ENCODE results near the gene ING3.

Gene ING3

DNA sequence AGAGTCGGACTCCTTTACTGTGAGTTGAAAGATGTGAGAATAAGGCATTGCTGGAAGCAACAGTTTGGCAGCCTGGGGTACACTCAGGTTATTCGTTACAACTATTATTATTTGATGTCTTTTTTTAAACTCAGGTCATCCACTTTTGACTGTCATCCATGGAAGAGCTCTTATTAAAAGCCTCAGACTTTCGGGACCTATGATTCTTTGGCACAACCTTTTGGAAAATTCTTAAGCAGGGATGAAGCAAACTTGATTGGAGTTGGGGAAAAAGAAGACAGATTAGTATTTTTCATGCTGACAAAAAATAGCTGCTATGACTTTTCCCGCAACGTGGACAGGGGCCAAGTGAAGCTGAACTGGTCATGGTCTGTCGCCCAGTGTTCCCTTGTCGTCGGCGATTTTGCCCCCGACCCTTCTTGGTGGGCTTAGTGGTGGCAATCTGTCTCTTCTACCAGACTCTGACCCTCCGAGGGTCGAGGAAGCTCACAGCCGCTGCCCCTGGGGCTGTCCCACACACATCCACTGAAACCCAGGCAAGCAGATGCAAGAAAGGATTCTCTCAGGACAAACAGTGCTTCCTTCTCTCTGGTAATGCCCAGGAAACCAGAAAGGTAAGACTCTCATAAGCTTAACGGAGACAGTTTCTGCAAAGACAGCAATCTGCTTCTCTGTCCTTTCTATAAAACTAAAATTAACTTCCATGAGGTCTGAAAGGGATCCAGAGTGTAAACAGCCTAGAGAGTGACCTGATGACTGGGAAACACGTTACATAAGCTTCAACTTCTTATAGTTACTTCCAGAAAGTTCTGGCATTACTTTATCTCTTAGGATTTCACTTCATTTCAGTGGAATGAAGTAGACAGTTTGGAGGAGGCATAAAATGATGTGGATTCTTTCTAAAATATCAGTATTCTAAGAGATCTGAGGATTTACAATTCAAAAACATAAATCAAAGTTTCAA is 39.0 kb downstream of the ING3 start:
- H3K4me3 ChIP-seq (ENCODE audit: low read length), result no peak overlapping the region
- no peak for TF ChIP-seq ZNF274 (IDR thresholded peaks at IDR 0.05; ENCODE audit: low read depth, low read length)

DNA sequence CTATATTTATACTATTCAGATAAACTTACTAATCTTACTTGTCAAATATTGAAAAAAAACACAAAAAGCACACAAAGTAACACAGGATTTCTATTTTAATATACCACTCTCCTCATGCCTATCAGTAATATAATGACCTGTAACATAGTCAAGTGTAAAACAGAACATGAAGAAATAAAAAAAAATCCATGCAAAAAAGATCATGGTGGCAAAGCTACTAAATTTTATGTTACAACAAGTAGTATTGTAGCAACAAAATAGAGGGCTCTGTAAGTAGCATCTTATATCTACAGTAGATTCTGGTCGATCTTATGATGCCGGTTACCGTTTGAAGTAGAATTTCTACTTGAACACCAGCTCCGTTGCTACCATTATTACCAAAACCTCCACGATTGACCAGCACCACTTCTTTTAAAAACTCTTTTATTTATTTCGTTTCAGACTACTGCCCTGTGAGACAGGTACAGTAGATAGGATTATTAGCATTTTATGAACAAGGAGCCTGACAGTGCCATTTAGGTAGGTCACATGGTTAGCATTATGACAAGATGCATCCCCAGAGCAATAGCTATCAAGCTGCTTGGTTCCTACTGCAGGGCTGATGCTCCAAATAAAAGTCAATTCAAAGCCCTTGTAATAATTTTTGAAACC is 40.0 kb downstream of the ING3 start:
- no peak overlapping the region for H3K4me3 ChIP-seq (ENCODE audit: low read length)
- no peak for TF ChIP-seq ZNF274 (IDR thresholded peaks at IDR 0.05; ENCODE audit: low read depth, low read length)

DNA sequence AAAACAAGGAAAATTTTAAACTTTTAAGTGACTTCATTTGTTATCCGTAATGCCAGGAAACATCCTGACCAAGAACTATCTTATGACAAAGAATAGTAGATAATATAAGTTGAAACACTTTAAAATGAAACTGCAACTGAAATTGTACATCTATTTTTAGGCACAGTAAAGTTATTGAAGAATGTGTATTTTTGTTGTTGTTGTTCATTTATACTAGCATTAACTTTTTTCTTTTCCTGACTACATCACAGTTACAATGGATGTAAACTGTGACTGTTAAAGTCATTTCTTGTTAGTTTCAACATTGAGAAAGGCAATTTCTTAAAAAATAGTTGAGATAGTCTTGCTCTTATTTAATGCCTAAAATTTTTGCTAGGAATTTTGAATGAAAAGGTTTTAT is 40.6 kb downstream of the ING3 start:
- H3K4me3 ChIP-seq (ENCODE audit: low read length), result no peak overlapping the region
- TF ChIP-seq ZNF274 (IDR thresholded peaks at IDR 0.05; ENCODE audit: low read depth, low read length), result no peak

DNA sequence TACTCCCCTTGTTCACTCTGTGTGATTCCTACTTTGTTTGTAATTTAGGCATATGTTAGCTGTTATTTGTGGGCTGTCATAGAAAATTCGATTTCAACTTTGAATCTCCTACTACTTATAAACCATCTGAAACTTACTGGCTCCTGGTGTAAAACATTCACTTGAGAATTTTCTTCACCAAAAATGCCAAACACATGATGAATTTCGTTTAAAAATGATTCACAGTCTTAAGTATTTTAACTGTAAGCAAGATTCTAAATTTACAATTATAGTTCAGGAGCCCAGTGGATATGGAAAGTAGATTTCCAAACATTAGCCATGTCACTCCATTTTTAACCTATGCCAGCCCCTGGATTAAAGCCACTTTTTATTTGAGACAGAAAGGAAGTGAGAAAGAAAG is 41.0 kb downstream of the ING3 start:
- no peak for TF ChIP-seq ZNF274 (IDR thresholded peaks at IDR 0.05; ENCODE audit: low read depth, low read length)
- no peak overlapping the region for H3K4me3 ChIP-seq (ENCODE audit: low read length)

DNA sequence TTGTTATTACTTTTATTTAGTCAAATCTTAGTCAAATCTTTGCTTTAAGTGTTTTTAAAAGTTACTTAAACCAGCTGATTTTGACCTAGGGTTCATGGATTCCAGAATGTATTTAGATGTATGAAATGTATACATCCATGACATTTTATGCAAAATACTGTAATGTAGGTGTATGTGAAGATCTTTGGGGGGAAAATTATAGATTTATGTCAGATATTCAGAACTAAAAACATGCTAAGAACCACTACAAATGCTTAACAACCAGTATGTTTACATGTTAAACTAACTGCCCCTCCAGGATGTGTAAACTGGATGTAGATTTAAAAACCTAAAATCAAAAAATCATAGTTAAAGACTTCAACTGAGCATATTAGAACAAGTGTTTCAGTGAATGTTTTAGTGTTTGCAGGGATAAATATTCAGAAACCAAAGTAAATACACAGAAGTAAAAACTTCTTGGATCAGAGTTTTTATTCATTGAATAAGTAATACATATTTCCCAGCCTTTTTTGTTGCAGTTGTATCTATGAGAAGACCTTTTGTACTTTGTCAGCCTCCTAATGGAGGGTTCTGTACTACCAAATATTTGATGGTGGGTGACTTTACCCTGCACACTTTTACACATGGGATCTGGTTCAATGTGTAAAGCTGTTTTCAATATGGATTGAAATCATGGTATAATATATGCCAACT is 41.8 kb downstream of the ING3 start:
- H3K4me3 ChIP-seq (ENCODE audit: low read length), result no peak overlapping the region
- no peak for TF ChIP-seq ZNF274 (IDR thresholded peaks at IDR 0.05; ENCODE audit: low read depth, low read length)

DNA sequence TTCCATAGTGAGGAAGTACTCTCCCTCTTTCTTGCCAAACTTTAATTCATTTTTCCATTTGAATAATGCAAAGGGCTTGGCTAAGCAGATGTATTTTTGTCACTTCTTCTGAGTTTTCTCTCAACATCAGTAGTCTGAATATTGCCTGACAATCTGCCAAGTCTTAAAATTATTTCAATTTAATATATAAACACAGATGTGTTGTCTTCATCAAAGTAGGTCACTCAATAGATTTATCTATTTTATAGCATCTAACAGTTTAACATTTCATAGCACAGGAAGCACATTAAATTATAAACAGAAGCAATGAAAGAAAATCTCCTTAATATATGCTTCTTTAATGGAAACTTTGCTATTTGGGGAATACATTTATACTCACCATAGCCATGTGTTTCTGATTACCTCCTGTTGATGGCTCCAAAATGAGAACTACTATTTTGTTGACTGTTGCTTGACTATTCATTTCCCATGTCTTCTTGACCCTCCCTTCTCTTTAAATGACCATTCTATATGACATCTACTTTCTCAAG is 42.5 kb downstream of the ING3 start:
- TF ChIP-seq ZNF274 (IDR thresholded peaks at IDR 0.05; ENCODE audit: low read depth, low read length), result no peak
- no peak overlapping the region for H3K4me3 ChIP-seq (ENCODE audit: low read length)

DNA sequence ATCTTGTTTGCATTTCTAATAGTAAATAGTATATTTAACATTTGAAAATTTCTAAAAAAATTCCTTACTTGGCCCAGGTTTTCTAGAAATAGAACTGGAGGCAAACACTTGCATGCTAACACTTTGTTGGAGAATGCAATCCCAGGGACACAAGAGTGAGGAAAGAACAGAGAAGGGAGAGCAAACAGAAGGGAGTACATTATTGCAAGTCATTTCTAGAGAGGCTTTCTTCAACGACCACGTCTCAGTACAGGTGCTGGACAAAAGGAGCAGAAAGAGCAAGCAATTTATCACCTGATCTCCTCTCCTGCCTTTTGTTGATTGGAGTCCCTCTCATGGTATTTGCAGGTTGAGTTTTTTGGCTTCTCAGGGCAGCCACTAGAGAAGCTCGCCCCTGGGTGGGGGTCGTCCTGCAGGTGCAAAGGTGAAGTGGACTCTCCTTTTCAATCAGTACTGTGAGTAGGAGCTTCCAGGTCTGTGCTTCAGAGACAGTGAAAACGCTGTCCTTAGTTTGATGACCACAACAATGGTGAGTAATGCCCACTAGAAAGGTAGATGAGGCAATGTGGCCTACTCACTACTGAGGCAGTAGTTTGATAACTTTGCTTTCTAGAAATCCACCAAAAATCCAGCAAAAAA is 43.1 kb downstream of the ING3 start:
- no peak overlapping the region for H3K4me3 ChIP-seq (ENCODE audit: low read length)
- TF ChIP-seq ZNF274 (IDR thresholded peaks at IDR 0.05; ENCODE audit: low read depth, low read length), result no peak

DNA sequence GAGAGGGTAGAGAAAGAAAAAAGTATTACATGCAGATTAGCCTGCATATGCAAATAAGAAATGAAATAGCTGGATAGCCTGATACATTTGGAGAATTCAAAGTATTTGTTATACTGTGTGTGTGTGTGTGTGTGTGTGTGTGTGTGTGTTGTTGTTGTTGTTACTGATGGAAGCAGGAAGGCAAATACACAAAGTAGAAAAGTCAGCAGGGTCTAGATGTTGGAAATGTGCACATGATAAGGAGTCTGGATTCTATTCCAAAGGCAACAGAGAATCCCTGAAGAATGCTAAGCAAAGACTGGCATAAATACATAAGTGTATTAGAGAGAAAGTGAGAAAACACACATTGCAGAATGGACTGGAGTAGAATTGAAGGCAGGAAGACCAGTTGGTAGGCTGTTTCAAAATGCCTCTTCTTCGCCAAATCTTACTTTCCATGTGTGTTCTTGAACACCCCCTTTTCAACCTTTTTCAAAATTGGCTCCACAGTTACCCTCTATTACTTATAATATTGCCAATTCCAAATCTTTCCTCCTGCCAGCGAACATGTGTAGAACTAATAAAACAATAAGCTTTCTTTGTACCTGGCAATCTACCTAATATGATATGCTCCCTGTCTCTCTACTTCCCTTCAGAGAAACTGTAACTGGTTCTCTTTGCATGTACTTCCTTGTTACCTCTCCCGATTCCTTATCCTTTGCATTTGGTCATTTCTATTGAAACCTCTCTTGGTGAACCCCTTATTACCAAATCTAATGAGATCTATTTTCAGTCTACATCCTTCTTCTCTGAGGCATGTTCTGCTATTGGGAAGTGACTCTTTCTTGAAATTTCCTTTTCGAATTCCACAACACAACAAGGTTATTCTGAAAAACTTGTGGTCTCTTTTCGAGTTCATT is 44.2 kb downstream of the ING3 start:
- no peak for TF ChIP-seq ZNF274 (IDR thresholded peaks at IDR 0.05; ENCODE audit: low read depth, low read length)
- H3K4me3 ChIP-seq (ENCODE audit: low read length), result no peak overlapping the region

DNA sequence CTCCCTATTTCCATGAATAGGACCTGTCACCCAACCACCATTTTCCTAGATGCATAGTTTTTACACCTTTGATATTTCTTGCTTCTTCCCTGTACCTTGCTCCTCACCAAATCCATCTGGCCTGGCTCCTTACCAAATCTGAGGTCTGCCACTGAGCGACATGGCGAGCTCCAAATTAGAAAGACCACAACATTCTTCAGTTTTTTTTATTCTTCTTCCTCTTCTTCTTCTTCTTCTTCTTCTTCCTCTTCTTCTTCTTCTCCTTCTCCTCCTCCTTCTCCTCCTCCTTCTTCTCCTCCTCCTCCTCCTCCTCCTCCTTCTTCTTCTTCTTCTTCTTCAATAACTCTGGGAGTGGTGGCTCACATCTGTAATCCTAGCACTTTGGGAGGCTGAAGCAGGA is 45.1 kb downstream of the ING3 start:
- no peak for TF ChIP-seq ZNF274 (IDR thresholded peaks at IDR 0.05; ENCODE audit: low read depth, low read length)
- H3K4me3 ChIP-seq (ENCODE audit: low read length), result no peak overlapping the region

DNA sequence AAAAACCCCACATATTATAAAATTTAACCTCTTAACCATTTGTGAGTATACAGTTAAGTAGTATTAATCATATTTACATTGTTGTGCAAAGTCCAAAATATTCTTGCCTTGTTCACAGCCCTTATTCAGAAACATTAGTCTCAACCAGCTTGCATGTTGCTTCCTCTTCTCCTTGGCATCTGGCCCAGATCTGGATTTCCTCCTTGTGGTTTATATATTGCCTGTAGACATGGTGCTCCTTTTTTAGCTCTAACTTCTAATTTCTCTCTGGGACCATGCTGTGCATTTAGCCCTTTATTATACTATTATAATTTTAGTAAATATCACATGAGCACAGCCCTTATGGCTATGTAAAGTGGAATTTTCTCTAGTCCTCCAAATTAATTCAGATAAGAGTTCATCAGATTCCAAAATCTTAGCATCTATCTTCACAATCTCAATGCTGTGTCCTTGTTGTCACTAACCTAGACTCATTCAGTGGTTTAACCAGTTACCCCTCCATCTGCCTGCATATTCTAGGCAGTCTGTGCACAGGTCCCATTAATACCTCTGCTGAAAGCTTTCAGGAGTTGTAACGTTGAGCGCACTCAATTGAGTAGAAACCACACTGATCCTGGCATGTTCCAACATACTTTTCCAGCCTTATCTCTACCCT is 45.9 kb downstream of the ING3 start:
- no peak overlapping the region for H3K4me3 ChIP-seq (ENCODE audit: low read length)
- no peak for TF ChIP-seq ZNF274 (IDR thresholded peaks at IDR 0.05; ENCODE audit: low read depth, low read length)

DNA sequence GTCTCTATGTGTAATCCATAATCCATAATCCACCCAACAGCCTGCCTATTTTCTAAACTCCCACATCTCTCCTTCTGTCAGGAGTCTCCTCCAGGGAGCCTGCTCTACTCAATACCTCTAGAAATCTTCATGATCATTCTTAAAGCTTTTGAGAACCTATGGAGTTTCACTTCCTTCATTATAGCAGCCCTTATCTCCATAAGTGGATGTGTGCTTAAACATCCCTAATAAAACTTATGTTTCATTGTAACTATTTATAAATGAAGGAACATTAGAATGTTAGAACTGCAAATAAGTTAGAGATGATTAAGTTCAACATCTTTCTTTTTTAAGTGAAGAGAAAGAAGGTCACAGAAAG is 46.4 kb downstream of the ING3 start:
- no peak for TF ChIP-seq ZNF274 (IDR thresholded peaks at IDR 0.05; ENCODE audit: low read depth, low read length)
- H3K4me3 ChIP-seq (ENCODE audit: low read length), result no peak overlapping the region

DNA sequence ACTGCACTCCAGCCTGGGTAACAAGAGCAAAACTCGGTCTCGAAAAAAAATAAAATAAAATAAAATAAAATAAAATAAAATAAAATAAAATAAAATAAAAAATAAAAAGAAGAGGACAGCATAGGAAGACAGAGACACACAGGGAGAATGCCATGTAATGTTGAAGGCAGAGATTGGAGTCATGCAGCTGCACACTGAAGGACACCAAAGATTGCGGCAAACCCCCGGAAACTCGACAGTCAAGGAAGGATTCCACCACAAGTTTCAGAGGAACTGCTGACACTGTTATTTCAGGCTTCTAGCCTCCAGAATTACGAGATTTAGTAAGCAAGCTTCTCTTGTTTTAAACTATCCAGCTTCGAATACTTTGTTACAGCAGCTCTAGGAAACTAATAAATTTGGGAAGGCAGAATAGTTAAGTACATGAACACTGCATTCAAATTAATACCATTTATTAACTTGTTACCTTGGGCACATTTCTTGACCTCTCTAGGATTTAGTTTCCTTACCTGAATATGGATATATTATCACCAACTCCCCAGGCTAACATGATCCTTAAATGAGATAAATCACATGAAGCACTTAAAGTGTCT is 47.4 kb downstream of the ING3 start:
- H3K4me3 ChIP-seq (ENCODE audit: low read length), result no peak overlapping the region
- no peak for TF ChIP-seq ZNF274 (IDR thresholded peaks at IDR 0.05; ENCODE audit: low read depth, low read length)
